Activated T-cell treated with anti-CD3 and anti-CD28 coated beads, Interleukin-2, amount 50 U/mL, for 24 hours (primary cell): ENCODE data around the gene RPH3AL.
"Not testable (repeated sequence)": the region's sequence is repeated elsewhere in the genome, so short reads cannot be mapped to it uniquely, and the experiment has no call there.

Experiments
- DNase-seq: peaks from one replicate; pipeline ENCODE4 v3.0.0-alpha.2; 2020
- H3K27ac Mint-ChIP-seq: 2 replicates; pipeline ENCODE4 v1.8.0; 2020; ENCODE audit warnings: mild to moderate bottlenecking, mixed read lengths
- H3K27me3 Mint-ChIP-seq: 2 replicates; pipeline ENCODE4 v1.8.0; 2020; ENCODE audit warnings: mixed read lengths
- H3K36me3 Mint-ChIP-seq: 2 replicates; pipeline ENCODE4 v1.8.0; 2020; ENCODE audit warnings: low read depth, mixed read lengths
- H3K4me1 Mint-ChIP-seq: 2 replicates; pipeline ENCODE4 v1.8.0; 2020; ENCODE audit warnings: low read depth, mixed read lengths
- H3K4me3 Mint-ChIP-seq: 2 replicates; pipeline ENCODE4 v1.8.0; 2020; ENCODE audit warnings: mild to moderate bottlenecking, moderate library complexity, mixed read lengths
- H3K9me3 Mint-ChIP-seq: 2 replicates; pipeline ENCODE4 v1.8.0; 2020; ENCODE audit warnings: mixed read lengths

The RPH3AL gene

GRCh38 chr17:243924-244323 lies 108.7 kb downstream of the RPH3AL start:
- not testable (repeated sequence) for H3K4me3 Mint-ChIP-seq, H3K36me3 Mint-ChIP-seq, H3K27ac Mint-ChIP-seq, H3K27me3 Mint-ChIP-seq, H3K9me3 Mint-ChIP-seq, H3K4me1 Mint-ChIP-seq, DNase-seq

GRCh38 chr17:238964-239259 lies 113.7 kb downstream of the RPH3AL start:
- H3K27ac Mint-ChIP-seq, result no peak overlapping the region
- peaks cover 9% of the 10 kb centered on the region for H3K27me3 Mint-ChIP-seq
- H3K4me1 Mint-ChIP-seq, result no peaks in the 10 kb centered on the region
- DNase-seq, result no peak
- no peaks in the 10 kb centered on the region for H3K9me3 Mint-ChIP-seq
- H3K4me3 Mint-ChIP-seq, result no peak overlapping the region
- no peaks in the 10 kb centered on the region for H3K36me3 Mint-ChIP-seq

GRCh38 chr17:238071-238963 lies 114.3 kb downstream of the RPH3AL start:
- peaks cover 9% of the 10 kb centered on the region for H3K27me3 Mint-ChIP-seq
- H3K27ac Mint-ChIP-seq, result no peak overlapping the region

GRCh38 chr17:237406-237955 lies 115.1 kb downstream of the RPH3AL start:
- H3K9me3 Mint-ChIP-seq, result no peaks in the 10 kb centered on the region
- no peak for DNase-seq
- no peak overlapping the region for H3K27ac Mint-ChIP-seq
- H3K4me1 Mint-ChIP-seq, result no peaks in the 10 kb centered on the region
- peaks cover 11% of the 10 kb centered on the region for H3K27me3 Mint-ChIP-seq
- H3K36me3 Mint-ChIP-seq, result no peaks in the 10 kb centered on the region
- H3K4me3 Mint-ChIP-seq, result no peak overlapping the region

More at GRCh38 chr17:238071-238963, 114.3 kb downstream of the RPH3AL start:
- H3K4me1 Mint-ChIP-seq, result no peaks in the 10 kb centered on the region
- H3K9me3 Mint-ChIP-seq, result no peaks in the 10 kb centered on the region
- H3K4me3 Mint-ChIP-seq, result no peak overlapping the region
- no peak for DNase-seq
- no peaks in the 10 kb centered on the region for H3K36me3 Mint-ChIP-seq

- H3K36me3 Mint-ChIP-seq, result no peaks in the 10 kb centered on the region
- DNase-seq, result no peak
- no peak overlapping the region for H3K4me3 Mint-ChIP-seq
- no peaks in the 10 kb centered on the region for H3K4me1 Mint-ChIP-seq
- peaks cover 11% of the 10 kb centered on the region for H3K27me3 Mint-ChIP-seq
- H3K9me3 Mint-ChIP-seq, result no peaks in the 10 kb centered on the region
- H3K27ac Mint-ChIP-seq, result no peak overlapping the region
Measured at GRCh38 chr17:236641-237405, 115.8 kb downstream of the RPH3AL start.

GRCh38 chr17:235831-236640 lies 116.6 kb downstream of the RPH3AL start:
- DNase-seq, result no peak
- H3K36me3 Mint-ChIP-seq, result no peaks in the 10 kb centered on the region
- peaks cover 11% of the 10 kb centered on the region for H3K27me3 Mint-ChIP-seq
- no peaks in the 10 kb centered on the region for H3K4me1 Mint-ChIP-seq
- H3K9me3 Mint-ChIP-seq, result no peaks in the 10 kb centered on the region
- H3K4me3 Mint-ChIP-seq, result no peak overlapping the region
- H3K27ac Mint-ChIP-seq, result no peak overlapping the region

GRCh38 chr17:234994-235830 lies 117.4 kb downstream of the RPH3AL start:
- H3K4me3 Mint-ChIP-seq, H3K4me1 Mint-ChIP-seq, H3K27ac Mint-ChIP-seq, H3K36me3 Mint-ChIP-seq, DNase-seq, H3K9me3 Mint-ChIP-seq: not testable (repeated sequence)
- H3K27me3 Mint-ChIP-seq, result peaks cover 11% of the 10 kb centered on the region

- H3K36me3 Mint-ChIP-seq, H3K9me3 Mint-ChIP-seq, DNase-seq, H3K27ac Mint-ChIP-seq, H3K4me3 Mint-ChIP-seq, H3K4me1 Mint-ChIP-seq: not testable (repeated sequence)
- H3K27me3 Mint-ChIP-seq, result peaks cover 11% of the 10 kb centered on the region
Measured at GRCh38 chr17:234163-234993, 118.2 kb downstream of the RPH3AL start.

- no peak overlapping the region for H3K27ac Mint-ChIP-seq
- H3K27me3 Mint-ChIP-seq, result peaks cover 11% of the 10 kb centered on the region
- no peaks in the 10 kb centered on the region for H3K36me3 Mint-ChIP-seq
- no peak overlapping the region for H3K4me3 Mint-ChIP-seq
- no peaks in the 10 kb centered on the region for H3K9me3 Mint-ChIP-seq
- no peak for DNase-seq
- no peaks in the 10 kb centered on the region for H3K4me1 Mint-ChIP-seq
Measured at GRCh38 chr17:233473-233941, 119.1 kb downstream of the RPH3AL start.

GRCh38 chr17:231966-232807 lies 120.4 kb downstream of the RPH3AL start:
- no peak for DNase-seq
- Mint-ChIP-seq H3K27ac (no peak overlapping the region), H3K9me3 (no peaks in the 10 kb centered on the region), H3K36me3 (no peaks in the 10 kb centered on the region), H3K4me3 (no peak overlapping the region), H3K27me3 (peaks cover 11% of the 10 kb centered on the region), H3K4me1 (no peaks in the 10 kb centered on the region)

GRCh38 chr17:231191-231965 lies 121.2 kb downstream of the RPH3AL start:
- H3K27me3 Mint-ChIP-seq, result peaks cover 11% of the 10 kb centered on the region
- no peaks in the 10 kb centered on the region for H3K9me3 Mint-ChIP-seq
- no peak for DNase-seq
- H3K27ac Mint-ChIP-seq, result no peak overlapping the region
- H3K4me3 Mint-ChIP-seq, result no peak overlapping the region
- H3K36me3 Mint-ChIP-seq, result no peaks in the 10 kb centered on the region
- no peaks in the 10 kb centered on the region for H3K4me1 Mint-ChIP-seq

GRCh38 chr17:230395-230770 lies 122.2 kb downstream of the RPH3AL start:
- H3K4me1 Mint-ChIP-seq, result no peaks in the 10 kb centered on the region
- DNase-seq, result no peak
- H3K27ac Mint-ChIP-seq, result no peak overlapping the region
- no peaks in the 10 kb centered on the region for H3K36me3 Mint-ChIP-seq
- no peak overlapping the region for H3K4me3 Mint-ChIP-seq
- H3K9me3 Mint-ChIP-seq, result no peaks in the 10 kb centered on the region
- H3K27me3 Mint-ChIP-seq, result peaks cover 11% of the 10 kb centered on the region
